ENCODE data around the gene CFAP251. TPM values are rescaled to one million over a fixed set of nuclear protein-coding genes. Genes with fewer than 3 reads are reported as not detected.
"Not testable (repeated sequence)": the region's sequence is repeated elsewhere in the genome, so short reads cannot be mapped to it uniquely, and the experiment has no call there.

The CFAP251 gene, protein sequence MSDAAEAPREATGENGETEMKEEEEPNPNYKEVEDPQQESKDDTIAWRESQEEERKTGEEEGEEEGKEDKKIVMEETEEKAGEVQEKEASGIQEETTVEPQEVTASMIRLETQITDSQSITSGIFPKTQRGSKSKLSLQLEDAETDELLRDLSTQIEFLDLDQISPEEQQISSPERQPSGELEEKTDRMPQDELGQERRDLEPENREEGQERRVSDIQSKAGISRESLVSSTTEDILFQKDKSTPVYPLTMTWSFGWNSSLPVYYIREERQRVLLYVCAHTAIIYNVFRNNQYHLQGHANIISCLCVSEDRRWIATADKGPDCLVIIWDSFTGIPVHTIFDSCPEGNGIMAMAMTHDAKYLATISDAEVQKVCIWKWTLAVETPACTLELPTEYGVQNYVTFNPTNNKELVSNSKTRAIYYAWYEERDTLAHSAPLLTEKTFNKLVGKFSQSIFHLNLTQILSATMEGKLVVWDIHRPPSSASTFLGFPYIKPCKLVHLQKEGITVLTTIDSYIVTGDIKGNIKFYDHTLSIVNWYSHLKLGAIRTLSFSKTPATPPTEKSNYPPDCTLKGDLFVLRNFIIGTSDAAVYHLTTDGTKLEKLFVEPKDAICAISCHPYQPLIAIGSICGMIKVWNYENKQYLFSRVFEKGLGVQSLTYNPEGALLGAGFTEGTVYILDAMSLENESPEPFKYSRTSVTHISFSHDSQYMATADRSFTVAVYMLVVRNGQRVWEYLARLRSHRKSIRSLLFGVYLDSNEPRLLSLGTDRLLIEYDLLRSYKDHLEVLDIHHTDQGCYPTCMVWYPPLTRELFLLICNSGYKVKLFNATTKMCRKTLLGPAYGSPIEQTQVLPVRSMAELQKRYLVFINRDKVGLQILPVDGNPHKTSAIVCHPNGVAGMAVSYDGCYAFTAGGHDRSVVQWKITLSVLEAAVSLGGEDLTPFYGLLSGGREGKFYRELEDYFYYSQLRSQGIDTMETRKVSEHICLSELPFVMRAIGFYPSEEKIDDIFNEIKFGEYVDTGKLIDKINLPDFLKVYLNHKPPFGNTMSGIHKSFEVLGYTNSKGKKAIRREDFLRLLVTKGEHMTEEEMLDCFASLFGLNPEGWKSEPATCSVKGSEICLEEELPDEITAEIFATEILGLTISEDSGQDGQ
- under 1 TPM; 0.65 to 0.78 TPM for total RNA-seq

- ChIA-PET CTCF (interaction anchor here (0.7 to 3.4 kb wide), 11 partner anchors 24 to 308 kb away, joined by 3 to 21 read pairs (median 3); partner anchors contain the start of genes DIABLO, PSMD9 and RHOF), POLR2A (interaction anchor here (0.6 kb wide), 1 partner anchor 10 kb away, joined by 3 read pairs; no protein-coding TSS in a partner anchor)
Measured at GRCh38 chr12:121917950-121918678, at the start of gene CFAP251. Gene CFAP251 (plus strand): TSS chr12:121918592. CDS start chr12:121921306, 2,714 bp downstream.

GRCh38 chr12:121869229-121869628 lies 49.2 kb upstream of the CFAP251 start:
- POLR2A ChIA-PET = not testable (repeated sequence)
- CTCF ChIA-PET = interaction anchor here (1.2 kb wide), 1 partner anchor 57 kb away, joined by 3 read pairs; no protein-coding TSS in a partner anchor

DNA sequence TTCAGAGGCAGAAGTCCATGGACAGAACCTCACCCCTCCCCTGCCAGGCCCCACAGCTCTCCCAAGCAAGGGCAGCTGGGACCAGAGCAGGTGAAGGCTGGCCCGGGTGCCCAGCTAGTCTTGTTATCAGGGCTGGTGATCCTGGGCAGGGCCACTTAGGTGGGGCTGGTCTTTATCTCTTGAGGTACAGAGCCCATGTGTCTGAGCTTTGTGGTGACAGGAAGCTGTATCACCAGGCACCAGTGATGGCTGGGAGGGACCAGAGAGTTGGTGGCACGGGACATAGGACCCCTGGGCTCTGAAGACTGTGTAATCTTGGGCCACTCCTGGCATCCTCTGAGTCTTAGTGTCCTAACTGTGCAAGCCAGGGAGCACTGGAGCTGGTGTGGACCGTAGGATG lies 46.9 kb upstream of the CFAP251 start:
- POLR2A ChIA-PET = no interaction called here
- CTCF ChIA-PET = no interaction called here

DNA sequence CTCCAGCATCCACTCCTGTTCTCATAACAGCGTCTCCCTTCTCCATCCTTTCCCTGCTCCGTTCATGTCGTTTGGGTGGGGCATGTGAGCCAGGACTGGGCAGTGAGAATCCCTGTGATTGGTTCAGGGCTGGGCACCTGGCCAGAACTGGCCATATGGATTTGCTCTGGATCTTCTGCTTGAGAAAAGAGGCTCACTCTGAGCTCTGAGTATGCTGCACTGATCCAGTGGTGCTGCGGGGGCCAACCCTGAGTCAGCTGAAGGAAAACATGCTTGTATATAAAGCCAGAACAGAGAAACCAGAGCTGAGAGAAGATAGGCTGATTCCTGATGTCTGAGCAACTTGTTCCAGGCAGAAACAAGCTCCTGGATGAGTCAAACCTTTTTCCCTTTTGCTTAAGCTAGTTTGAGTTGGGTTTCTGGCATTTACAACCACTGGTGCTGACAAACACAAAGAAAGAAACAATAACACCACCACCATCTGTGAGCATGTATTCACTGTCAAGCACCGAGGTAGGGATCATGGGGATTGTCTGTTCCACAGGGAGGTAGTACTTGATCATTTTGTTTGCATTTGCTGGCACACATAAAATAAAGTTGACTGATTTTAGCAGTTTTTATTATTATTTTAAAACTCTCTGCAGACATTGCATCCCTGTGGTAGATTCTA lies 45.7 kb upstream of the CFAP251 start:
- POLR2A ChIA-PET = no interaction called here

DNA sequence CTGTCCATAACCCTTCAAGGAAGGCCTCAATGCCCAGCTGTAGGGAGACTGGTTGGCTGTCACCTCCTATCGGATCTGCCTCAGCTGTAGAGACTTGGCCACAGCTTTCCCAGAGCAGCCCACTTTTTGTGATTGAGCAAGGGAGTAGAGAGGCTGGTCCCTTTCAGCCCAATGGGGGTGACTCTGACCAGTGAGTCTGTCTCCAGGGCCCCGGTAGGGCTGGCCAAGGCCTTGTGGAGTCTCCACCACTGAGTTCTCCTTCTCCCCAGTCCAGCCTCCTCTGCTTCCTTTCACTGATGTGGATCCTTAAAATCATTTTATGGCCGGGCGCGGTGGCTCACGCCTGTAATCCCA lies 45.2 kb upstream of the CFAP251 start:
- ChIA-PET POLR2A (no interaction called here), CTCF (no interaction called here)

More for the DNA sequence above, 45.7 kb upstream of the CFAP251 start:
- CTCF ChIA-PET = no interaction called here

DNA sequence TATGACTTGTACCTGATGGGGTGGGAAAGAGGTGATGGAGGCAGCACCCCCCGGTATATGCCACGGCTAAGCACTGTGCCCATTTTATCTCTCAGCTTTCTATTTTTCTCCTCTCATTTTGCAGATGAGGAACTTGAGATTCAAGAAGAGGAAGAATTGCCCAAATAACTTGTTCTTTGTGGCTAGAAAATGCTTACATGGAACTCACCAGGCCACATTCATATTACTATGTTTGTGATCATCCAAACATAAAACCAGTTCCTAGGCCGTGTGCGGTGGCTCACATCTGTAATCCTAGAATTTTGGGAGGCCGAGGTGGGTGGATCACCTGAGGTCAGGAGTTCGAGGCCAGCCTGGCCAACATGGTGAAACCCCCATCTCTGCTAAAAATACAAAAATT lies 44.3 kb upstream of the CFAP251 start:
- POLR2A ChIA-PET = no interaction called here
- CTCF ChIA-PET = no interaction called here

DNA sequence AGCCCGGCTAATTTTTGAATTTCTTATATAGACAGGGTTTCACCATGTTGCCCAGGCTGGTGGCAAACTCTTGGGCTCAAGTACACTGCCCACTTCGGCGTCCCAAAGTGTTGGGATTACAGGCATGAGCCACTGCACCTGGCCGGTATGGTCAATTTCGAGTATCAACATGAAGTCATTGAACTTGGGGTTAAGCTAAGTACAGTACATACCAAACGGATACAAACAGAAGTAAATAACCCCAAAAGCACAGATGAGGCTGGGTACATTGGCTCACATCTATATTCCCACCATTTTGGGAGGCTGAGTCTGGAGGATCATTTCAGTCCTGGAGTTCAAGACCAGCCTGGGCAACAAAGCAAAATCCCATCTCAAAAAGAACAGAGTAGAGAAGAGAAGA lies 42.8 kb upstream of the CFAP251 start:
- ChIA-PET CTCF (no interaction called here), POLR2A (no interaction called here)

DNA sequence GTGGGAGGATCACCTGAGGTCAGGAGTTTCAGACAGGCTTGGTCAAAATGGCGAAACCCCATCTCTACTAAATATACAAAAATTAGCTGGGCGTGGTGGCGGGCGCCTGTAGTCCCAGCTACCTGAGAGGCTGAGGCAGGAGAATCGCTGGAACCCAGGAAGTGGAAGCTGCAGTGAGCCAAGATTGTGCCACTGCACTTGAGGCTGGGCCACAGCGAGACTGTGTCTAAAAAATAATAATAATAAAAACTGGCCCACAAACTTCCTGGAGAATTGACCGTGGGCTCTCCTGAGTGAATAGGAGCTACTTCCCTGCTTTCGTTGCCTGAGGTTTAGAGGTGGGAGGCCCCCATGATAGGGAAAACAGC lies 42.3 kb upstream of the CFAP251 start:
- POLR2A ChIA-PET, CTCF ChIA-PET: not testable (repeated sequence)

GRCh38 chr12:121883315-121883660 lies 35.1 kb upstream of the CFAP251 start:
- ChIA-PET CTCF (interaction anchor here (0.9 kb wide), 1 partner anchor 88 kb away, joined by 3 read pairs; no protein-coding TSS in a partner anchor), POLR2A (interaction anchor here (0.7 kb wide), 1 partner anchor 589 kb away, joined by 3 read pairs; no protein-coding TSS in a partner anchor)

DNA sequence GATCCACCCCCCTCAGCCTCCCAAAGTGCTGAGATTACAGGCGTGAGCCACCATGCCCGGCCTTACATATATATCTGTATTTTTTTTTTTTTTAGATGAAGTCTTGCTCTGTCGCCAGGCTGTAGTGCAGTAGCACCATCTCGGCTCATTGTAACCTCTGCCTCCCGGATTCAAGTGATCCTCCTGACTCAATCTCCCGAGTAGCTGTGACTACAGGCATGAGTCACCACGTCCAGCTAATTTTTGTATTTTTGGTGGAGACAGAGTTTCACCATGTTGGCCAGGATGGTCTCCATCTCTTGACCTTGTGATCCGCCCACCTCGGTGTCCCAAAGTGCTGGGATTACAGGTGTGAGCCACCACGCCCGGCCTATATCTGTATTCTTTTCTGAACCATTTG lies 33.3 kb upstream of the CFAP251 start:
- POLR2A ChIA-PET = not testable (repeated sequence)
- CTCF ChIA-PET = interaction anchor here (7.7 kb wide), 1 partner anchor 90 kb away, joined by 97 read pairs; the partner anchor contains the start of gene RHOF

DNA sequence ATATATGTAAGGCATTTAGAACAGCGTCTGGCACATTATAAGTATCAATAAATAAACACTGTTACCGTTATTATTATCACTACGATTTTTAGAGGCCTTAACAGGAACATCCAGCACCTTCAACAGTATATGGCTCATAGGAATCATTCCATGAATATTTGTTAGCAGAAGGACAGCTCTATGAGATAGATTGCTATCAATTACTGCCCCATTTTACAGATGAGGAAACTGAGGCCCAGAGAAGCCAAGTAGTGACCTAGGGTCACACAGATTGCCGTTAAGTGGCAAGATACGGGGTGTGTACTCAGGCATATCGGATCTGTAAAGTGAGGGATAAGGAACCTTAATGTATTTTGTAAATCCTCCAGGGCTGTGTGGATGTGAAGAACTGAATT lies 30.3 kb upstream of the CFAP251 start:
- ChIA-PET CTCF (interaction anchor here (0.6 to 7.7 kb wide), 17 partner anchors 10 to 140 kb away, joined by 3 to 97 read pairs (median 4); partner anchors contain the start of genes CFAP251 and RHOF), POLR2A (interaction anchor here (0.6 to 1.4 kb wide), 7 partner anchors 76 to 216 kb away, joined by 3 to 11 read pairs (median 4); partner anchors contain the start of genes RHOF and TMEM120B)

DNA sequence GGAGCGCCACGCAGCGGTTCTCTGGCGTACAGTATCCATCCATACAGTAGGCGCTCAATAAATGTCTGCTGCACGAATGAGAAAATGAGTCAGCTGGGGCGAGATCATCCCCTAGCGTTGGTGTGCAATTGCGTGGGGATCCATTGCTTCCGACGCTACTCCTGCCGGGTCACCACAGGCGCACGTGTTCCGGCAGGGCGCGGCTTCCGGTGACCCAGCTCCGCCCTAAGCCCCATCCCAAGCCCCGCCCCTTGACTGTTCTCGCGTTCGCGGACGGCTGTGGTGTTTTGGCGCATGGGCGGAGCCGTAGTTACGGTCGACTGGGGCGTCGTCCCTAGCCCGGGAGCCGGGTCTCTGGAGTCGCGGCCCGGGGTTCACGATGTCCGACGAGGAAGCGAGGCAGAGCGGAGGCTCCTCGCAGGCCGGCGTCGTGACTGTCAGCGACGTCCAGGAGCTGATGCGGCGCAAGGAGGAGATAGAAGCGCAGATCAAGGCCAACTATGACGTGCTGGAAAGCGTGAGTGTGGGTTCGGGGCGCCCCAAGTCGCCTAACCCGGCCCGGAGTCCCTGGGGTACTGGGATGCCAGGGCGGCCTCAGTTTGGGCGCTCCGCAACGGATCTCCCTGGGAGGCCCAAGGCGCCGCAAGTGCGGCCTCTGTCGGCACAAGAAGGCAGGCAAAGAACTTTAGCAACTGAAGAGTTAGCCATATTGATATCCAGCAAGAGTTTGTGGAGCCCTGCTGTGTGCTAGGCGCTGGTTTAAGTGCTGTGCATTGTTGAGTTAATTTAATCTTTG lies 29.7 kb upstream of the CFAP251 start, which contains the start of gene PSMD9:
TSS of gene PSMD9 (plus strand) at position 313 of the 796 bp plus-strand sequence. CDS start at position 380, 67 bp downstream.
- POLR2A ChIA-PET = interaction anchor here (0.6 to 1.4 kb wide), 6 partner anchors 76 to 215 kb away, joined by 3 to 11 read pairs (median 5); partner anchors contain the start of genes RHOF and TMEM120B
- CTCF ChIA-PET = interaction anchor here (0.5 to 7.7 kb wide), 18 partner anchors 11 to 140 kb away, joined by 3 to 97 read pairs (median 4); partner anchors contain the start of genes CFAP251 and RHOF

DNA sequence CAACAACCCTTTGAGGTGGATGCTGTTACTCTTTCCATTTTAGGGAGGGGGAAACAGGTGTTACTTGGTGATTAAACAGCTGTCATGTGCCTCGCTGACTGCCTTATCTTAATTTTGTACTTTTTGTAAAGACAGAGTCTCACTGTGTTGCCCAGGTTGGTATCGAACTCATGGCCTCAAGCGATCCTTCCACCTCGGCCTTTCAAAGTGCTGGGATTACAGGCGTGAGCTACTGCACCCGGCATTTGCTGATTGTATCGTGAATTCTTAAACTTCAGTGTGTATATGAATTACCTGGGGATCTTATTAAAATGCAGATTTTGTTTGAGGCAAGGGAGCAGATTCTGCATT lies 29.1 kb upstream of the CFAP251 start:
- CTCF ChIA-PET = interaction anchor here (0.6 to 7.7 kb wide), 11 partner anchors 23 to 177 kb away, joined by 3 to 97 read pairs (median 4); partner anchors contain the start of genes CFAP251 and RHOF
- POLR2A ChIA-PET = interaction anchor here (1.2 to 1.4 kb wide), 2 partner anchors 78 to 177 kb away, joined by 4 to 6 read pairs; partner anchors contain the start of gene TMEM120B

DNA sequence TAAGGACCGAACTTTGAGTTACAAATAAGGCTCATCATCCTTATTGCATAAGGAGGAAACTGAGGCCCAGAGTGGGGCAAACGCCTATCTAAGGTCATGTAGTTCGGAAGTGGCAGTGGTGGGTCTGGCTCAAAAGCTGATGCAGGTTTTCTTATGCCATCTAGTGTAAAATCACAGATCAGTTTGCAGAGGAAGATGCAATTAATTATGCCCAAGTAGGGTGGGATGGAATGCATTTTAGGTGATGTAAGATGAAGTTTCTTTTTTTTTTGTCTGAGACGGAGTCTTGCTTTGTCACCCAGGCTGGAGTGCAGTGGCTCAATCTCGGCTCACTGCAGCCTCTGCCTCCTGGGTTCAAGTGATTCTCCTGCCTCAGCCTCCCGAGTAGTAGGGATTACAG lies 28.7 kb upstream of the CFAP251 start:
- POLR2A ChIA-PET = not testable (repeated sequence)
- CTCF ChIA-PET = interaction anchor here (0.6 to 7.7 kb wide), 9 partner anchors 23 to 177 kb away, joined by 3 to 97 read pairs (median 4); partner anchors contain the start of gene RHOF

GRCh38 chr12:121892673-121893561 lies 25.5 kb upstream of the CFAP251 start:
- ChIA-PET CTCF (interaction anchor here (0.8 to 7.7 kb wide), 6 partner anchors 25 to 99 kb away, joined by 3 to 97 read pairs (median 4); partner anchors contain the start of genes CFAP251 and RHOF), POLR2A (no interaction called here)

DNA sequence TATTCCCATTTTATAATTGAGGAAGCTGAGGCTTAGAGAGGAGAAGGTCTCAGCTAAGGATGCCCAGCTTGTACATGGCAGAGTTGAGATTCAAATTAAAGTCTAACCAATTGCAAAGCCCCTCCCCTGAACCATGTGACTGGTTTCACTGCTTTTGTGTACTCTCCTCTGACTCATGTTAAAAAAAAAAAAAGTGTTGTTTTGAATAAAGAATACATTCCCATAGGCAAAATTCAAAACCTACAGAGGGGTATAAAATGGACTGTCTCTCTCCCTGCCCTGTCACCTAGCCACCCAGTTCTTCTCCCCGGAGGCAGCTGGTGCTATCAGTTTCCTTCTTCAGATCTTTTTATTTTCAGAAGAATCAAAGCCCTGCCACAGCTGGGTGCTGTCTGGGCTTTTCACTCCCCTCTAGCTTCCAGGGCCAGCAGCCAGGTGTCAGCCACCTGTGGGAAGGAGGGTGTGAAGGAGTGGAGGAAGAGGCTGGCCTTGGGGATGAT lies 24.4 kb upstream of the CFAP251 start:
- CTCF ChIA-PET = interaction anchor here (0.8 to 1.9 kb wide), 5 partner anchors 8 to 100 kb away, joined by 3 to 8 read pairs (median 3); partner anchors contain the start of genes CFAP251 and RHOF
- POLR2A ChIA-PET = interaction anchor here (0.7 kb wide), 1 partner anchor 118 kb away, joined by 4 read pairs; no protein-coding TSS in a partner anchor
